Activated naive CD8-positive, alpha-beta T cell treated with anti-CD3 and anti-CD28 coated beads, Interleukin-2, amount 10 ng/mL, durations not matched to agents 7 days and 5 days (primary cell): ENCODE results near the gene KLK13. TPM values are rescaled to one million over a fixed set of nuclear protein-coding genes. Genes with fewer than 3 reads are reported as not detected.

Source experiments
- ATAC-seq: fragments of 150-1000 bp; cut with Tn5 transposase; one replicate; pipeline ENCODE4 v1.10.0; 2021; ENCODE audit warnings: low read depth, moderate library complexity
- POLR2A ChIA-PET: fragments of 350-600 bp; sonication (Branson Sonifier 250); formaldehyde crosslinking; loops from one replicate; lab custom pipeline; 2021; ENCODE audit warnings: antibody characterized with exemption; lab: Charles Lee
- DNase-seq: peaks from one replicate; pipeline ENCODE4 v3.0.0; 2021
- H3K27ac Mint-ChIP-seq: one replicate; pipeline ENCODE4 v1.8.0; 2022; ENCODE audit warnings: mild to moderate bottlenecking, mixed read lengths
- H3K27me3 Mint-ChIP-seq: one replicate; pipeline ENCODE4 v1.8.0; 2022; ENCODE audit warnings: mild to moderate bottlenecking, moderate library complexity, mixed read lengths
- H3K36me3 Mint-ChIP-seq: one replicate; pipeline ENCODE4 v1.8.0; 2021; ENCODE audit warnings: mild to moderate bottlenecking, mixed read lengths
- H3K4me1 Mint-ChIP-seq: one replicate; pipeline ENCODE4 v1.8.0; 2021; ENCODE audit warnings: mixed read lengths
- H3K4me3 Mint-ChIP-seq: one replicate; pipeline ENCODE4 v1.8.0; 2022; ENCODE audit warnings: mild to moderate bottlenecking, moderate library complexity, mixed read lengths
- H3K9me3 Mint-ChIP-seq: one replicate; pipeline ENCODE4 v1.8.0; 2021; ENCODE audit warnings: mixed read lengths
- total RNA-seq, 2 experiments: library from RNA; stranded (reverse); gene quantifications; one replicate each; pipeline ENCODE4 v1.2.3, GENCODE V29; 2021

The KLK13 gene
- total RNA-seq, 2 experiments from 2014 or later, result not detected

- no peaks in the 10 kb centered on the region for H3K36me3 Mint-ChIP-seq
- H3K27me3 Mint-ChIP-seq, result peaks cover 29% of the 10 kb centered on the region
- H3K27ac Mint-ChIP-seq, result no peak overlapping the region
- POLR2A ChIA-PET, result interaction anchor here (0.6 kb wide), 1 partner anchor 1460 kb away, joined by 3 read pairs; no protein-coding TSS in a partner anchor
- ATAC-seq, result no peak
- DNase-seq, result no peak
- no peak overlapping the region for H3K4me3 Mint-ChIP-seq
- no peaks in the 10 kb centered on the region for H3K9me3 Mint-ChIP-seq
- H3K4me1 Mint-ChIP-seq, result peaks cover 2% of the 10 kb centered on the region
Observed at GRCh38 chr19:51066393-51067186, 1.7 kb upstream of the KLK13 start.

- DNase-seq, result no peak
- Mint-ChIP-seq H3K4me1 (peaks cover 2% of the 10 kb centered on the region), H3K27ac (no peak overlapping the region), H3K27me3 (peaks cover 30% of the 10 kb centered on the region), H3K36me3 (no peaks in the 10 kb centered on the region), H3K4me3 (no peak overlapping the region), H3K9me3 (no peaks in the 10 kb centered on the region)
- ATAC-seq, result no peak
- POLR2A ChIA-PET, result no interaction called here
Observed at GRCh38 chr19:51065221-51065960, 499 bp upstream of the KLK13 start.

GRCh38 chr19:51063664-51064063, 1.2 kb downstream of the KLK13 start:
- DNase-seq, result no peak
- H3K4me1 Mint-ChIP-seq, result peaks cover 2% of the 10 kb centered on the region
- H3K36me3 Mint-ChIP-seq, result no peaks in the 10 kb centered on the region
- no peak overlapping the region for H3K27ac Mint-ChIP-seq
- H3K4me3 Mint-ChIP-seq, result no peak overlapping the region
- H3K27me3 Mint-ChIP-seq, result peaks cover 33% of the 10 kb centered on the region
- H3K9me3 Mint-ChIP-seq, result no peaks in the 10 kb centered on the region
- ATAC-seq, result no peak
- POLR2A ChIA-PET, result no interaction called here

GRCh38 chr19:51060973-51061372, 3.9 kb downstream of the KLK13 start:
- POLR2A ChIA-PET, result no interaction called here
- Mint-ChIP-seq H3K27me3 (peaks cover 25% of the 10 kb centered on the region), H3K4me1 (peaks cover 2% of the 10 kb centered on the region), H3K9me3 (no peaks in the 10 kb centered on the region), H3K27ac (no peak overlapping the region), H3K4me3 (no peak overlapping the region), H3K36me3 (no peaks in the 10 kb centered on the region)
- ATAC-seq (no peak), DNase-seq (no peak)

- no peak for DNase-seq
- no peak overlapping the region for H3K4me3 Mint-ChIP-seq
- H3K27me3 Mint-ChIP-seq, result peaks cover 28% of the 10 kb centered on the region
- no peak overlapping the region for H3K27ac Mint-ChIP-seq
- peaks cover 1% of the 10 kb centered on the region for H3K4me1 Mint-ChIP-seq
- ATAC-seq, result no peak
- H3K9me3 Mint-ChIP-seq, result no peaks in the 10 kb centered on the region
- POLR2A ChIA-PET, result no interaction called here
- H3K36me3 Mint-ChIP-seq, result no peaks in the 10 kb centered on the region
Observed at GRCh38 chr19:51060336-51060735, 4.6 kb downstream of the KLK13 start.

- Mint-ChIP-seq H3K4me1 (no peaks in the 10 kb centered on the region), H3K27ac (no peak overlapping the region), H3K27me3 (peaks cover 27% of the 10 kb centered on the region), H3K4me3 (no peak overlapping the region), H3K36me3 (no peaks in the 10 kb centered on the region), H3K9me3 (no peaks in the 10 kb centered on the region)
- no peak for ATAC-seq
- DNase-seq, result no peak
- POLR2A ChIA-PET, result no interaction called here
Observed at GRCh38 chr19:51059715-51060114, 5.2 kb downstream of the KLK13 start.

GRCh38 chr19:51055866-51056265, 9.0 kb downstream of the KLK13 start:
- POLR2A ChIA-PET, result no interaction called here
- H3K27ac Mint-ChIP-seq, result no peak overlapping the region
- H3K4me1 Mint-ChIP-seq, result no peaks in the 10 kb centered on the region
- H3K9me3 Mint-ChIP-seq, result no peaks in the 10 kb centered on the region
- DNase-seq, result no peak
- ATAC-seq, result no peak
- no peak overlapping the region for H3K4me3 Mint-ChIP-seq
- no peaks in the 10 kb centered on the region for H3K36me3 Mint-ChIP-seq
- peaks cover 23% of the 10 kb centered on the region for H3K27me3 Mint-ChIP-seq

- no peak overlapping the region for H3K27ac Mint-ChIP-seq
- H3K36me3 Mint-ChIP-seq, result no peaks in the 10 kb centered on the region
- no peak overlapping the region for H3K4me3 Mint-ChIP-seq
- no peaks in the 10 kb centered on the region for H3K4me1 Mint-ChIP-seq
- no peaks in the 10 kb centered on the region for H3K9me3 Mint-ChIP-seq
- no peak for DNase-seq
- POLR2A ChIA-PET, result no interaction called here
- no peak for ATAC-seq
- H3K27me3 Mint-ChIP-seq, result peaks cover 15% of the 10 kb centered on the region
Observed at GRCh38 chr19:51047031-51047335, 17.9 kb downstream of the KLK13 start.

- POLR2A ChIA-PET, result no interaction called here
- Mint-ChIP-seq H3K27ac (no peak overlapping the region), H3K4me3 (no peak overlapping the region), H3K9me3 (no peaks in the 10 kb centered on the region), H3K4me1 (no peaks in the 10 kb centered on the region), H3K36me3 (no peaks in the 10 kb centered on the region), H3K27me3 (peaks cover 14% of the 10 kb centered on the region)
- no peak for DNase-seq
- no peak for ATAC-seq
Observed at GRCh38 chr19:51044327-51044726, 20.6 kb downstream of the KLK13 start.

- Mint-ChIP-seq H3K27ac (no peak overlapping the region), H3K4me1 (no peaks in the 10 kb centered on the region), H3K9me3 (no peaks in the 10 kb centered on the region), H3K27me3 (peaks cover 14% of the 10 kb centered on the region), H3K4me3 (no peak overlapping the region), H3K36me3 (no peaks in the 10 kb centered on the region)
- ATAC-seq, result no peak
- POLR2A ChIA-PET, result no interaction called here
- DNase-seq, result no peak
Observed at GRCh38 chr19:51043497-51043896, 21.4 kb downstream of the KLK13 start.

GRCh38 chr19:51040151-51040550, 24.7 kb downstream of the KLK13 start:
- DNase-seq, result no peak
- H3K27ac Mint-ChIP-seq, result no peak overlapping the region
- peaks cover 4% of the 10 kb centered on the region for H3K27me3 Mint-ChIP-seq
- no peak for ATAC-seq
- H3K36me3 Mint-ChIP-seq, result no peaks in the 10 kb centered on the region
- H3K9me3 Mint-ChIP-seq, result no peaks in the 10 kb centered on the region
- H3K4me1 Mint-ChIP-seq, result no peaks in the 10 kb centered on the region
- POLR2A ChIA-PET, result no interaction called here
- H3K4me3 Mint-ChIP-seq, result no peak overlapping the region

- POLR2A ChIA-PET, result no interaction called here
- Mint-ChIP-seq H3K9me3 (no peaks in the 10 kb centered on the region), H3K27me3 (peaks cover 8% of the 10 kb centered on the region), H3K36me3 (no peaks in the 10 kb centered on the region), H3K4me3 (no peak overlapping the region), H3K27ac (no peak overlapping the region), H3K4me1 (no peaks in the 10 kb centered on the region)
- ATAC-seq (no peak), DNase-seq (no peak)
Observed at GRCh38 chr19:51036519-51036918, 28.4 kb downstream of the KLK13 start.

- DNase-seq (no peak), ATAC-seq (no peak)
- H3K36me3 Mint-ChIP-seq, result no peaks in the 10 kb centered on the region
- H3K27ac Mint-ChIP-seq, result no peak within 1 kb of the TSS
- H3K4me1 Mint-ChIP-seq, result no peaks in the 10 kb centered on the region
- peaks cover 6% of the 10 kb centered on the region for H3K27me3 Mint-ChIP-seq
- no peaks in the 10 kb centered on the region for H3K9me3 Mint-ChIP-seq
- POLR2A ChIA-PET, result no interaction called here
- no peak within 1 kb of the TSS for H3K4me3 Mint-ChIP-seq
Observed at GRCh38 chr19:51034704-51035103, 30.2 kb downstream of the KLK13 start, which contains the start of gene KLK12. KLK12 (minus strand) TSS chr19:51035002; CDS start chr19:51034621, 381 bp downstream.

GRCh38 chr19:51031880-51032225, 33.0 kb downstream of the KLK13 start:
- ATAC-seq, result no peak
- Mint-ChIP-seq H3K4me1 (no peaks in the 10 kb centered on the region), H3K9me3 (no peaks in the 10 kb centered on the region), H3K36me3 (no peaks in the 10 kb centered on the region), H3K4me3 (no peak overlapping the region), H3K27me3 (peaks cover 8% of the 10 kb centered on the region), H3K27ac (no peak overlapping the region)
- DNase-seq, result no peak
- POLR2A ChIA-PET, result no interaction called here
